ENCODE measurements around the gene AHCYL1.
"Not testable (repeated sequence)": the region's sequence is repeated elsewhere in the genome, so short reads cannot be mapped to it uniquely, and the experiment has no call there.

Gene AHCYL1

DNA sequence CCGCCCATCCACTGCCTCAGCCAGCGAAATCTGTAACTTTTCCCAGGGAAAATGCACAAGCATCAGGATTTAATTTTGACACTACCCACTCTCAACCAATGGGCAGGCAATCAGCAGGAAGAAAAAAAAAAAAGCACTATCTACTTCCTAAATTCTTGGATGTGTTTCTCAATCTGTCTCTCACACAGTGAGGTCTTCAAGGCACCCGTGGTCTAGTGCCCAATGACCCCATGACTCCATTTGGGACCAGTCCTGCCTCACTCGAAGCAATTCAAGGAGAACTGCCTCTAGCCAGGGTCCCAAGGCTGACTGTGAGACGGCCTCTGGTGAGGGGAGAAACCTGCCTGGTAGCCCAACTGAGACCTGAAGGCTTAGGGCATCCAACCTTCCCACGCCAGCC lies 38.1 kb upstream of the AHCYL1 start:
- TF ChIP-seq, protein P1, sequence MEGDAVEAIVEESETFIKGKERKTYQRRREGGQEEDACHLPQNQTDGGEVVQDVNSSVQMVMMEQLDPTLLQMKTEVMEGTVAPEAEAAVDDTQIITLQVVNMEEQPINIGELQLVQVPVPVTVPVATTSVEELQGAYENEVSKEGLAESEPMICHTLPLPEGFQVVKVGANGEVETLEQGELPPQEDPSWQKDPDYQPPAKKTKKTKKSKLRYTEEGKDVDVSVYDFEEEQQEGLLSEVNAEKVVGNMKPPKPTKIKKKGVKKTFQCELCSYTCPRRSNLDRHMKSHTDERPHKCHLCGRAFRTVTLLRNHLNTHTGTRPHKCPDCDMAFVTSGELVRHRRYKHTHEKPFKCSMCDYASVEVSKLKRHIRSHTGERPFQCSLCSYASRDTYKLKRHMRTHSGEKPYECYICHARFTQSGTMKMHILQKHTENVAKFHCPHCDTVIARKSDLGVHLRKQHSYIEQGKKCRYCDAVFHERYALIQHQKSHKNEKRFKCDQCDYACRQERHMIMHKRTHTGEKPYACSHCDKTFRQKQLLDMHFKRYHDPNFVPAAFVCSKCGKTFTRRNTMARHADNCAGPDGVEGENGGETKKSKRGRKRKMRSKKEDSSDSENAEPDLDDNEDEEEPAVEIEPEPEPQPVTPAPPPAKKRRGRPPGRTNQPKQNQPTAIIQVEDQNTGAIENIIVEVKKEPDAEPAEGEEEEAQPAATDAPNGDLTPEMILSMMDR (IDR thresholded peaks at IDR 0.05; ENCODE audit: low read depth, low read length): no peak
- DNase-seq: no peak
- no peaks in the 10 kb centered on the region for H3K36me3 ChIP-seq
- no peaks in the 10 kb centered on the region for H3K9me3 ChIP-seq
- H3K4me1 ChIP-seq: no peaks in the 10 kb centered on the region
- H3K27me3 ChIP-seq: no peaks in the 10 kb centered on the region
- H3K4me3 ChIP-seq (ENCODE audit: low read depth, low read length): no peak overlapping the region

DNA sequence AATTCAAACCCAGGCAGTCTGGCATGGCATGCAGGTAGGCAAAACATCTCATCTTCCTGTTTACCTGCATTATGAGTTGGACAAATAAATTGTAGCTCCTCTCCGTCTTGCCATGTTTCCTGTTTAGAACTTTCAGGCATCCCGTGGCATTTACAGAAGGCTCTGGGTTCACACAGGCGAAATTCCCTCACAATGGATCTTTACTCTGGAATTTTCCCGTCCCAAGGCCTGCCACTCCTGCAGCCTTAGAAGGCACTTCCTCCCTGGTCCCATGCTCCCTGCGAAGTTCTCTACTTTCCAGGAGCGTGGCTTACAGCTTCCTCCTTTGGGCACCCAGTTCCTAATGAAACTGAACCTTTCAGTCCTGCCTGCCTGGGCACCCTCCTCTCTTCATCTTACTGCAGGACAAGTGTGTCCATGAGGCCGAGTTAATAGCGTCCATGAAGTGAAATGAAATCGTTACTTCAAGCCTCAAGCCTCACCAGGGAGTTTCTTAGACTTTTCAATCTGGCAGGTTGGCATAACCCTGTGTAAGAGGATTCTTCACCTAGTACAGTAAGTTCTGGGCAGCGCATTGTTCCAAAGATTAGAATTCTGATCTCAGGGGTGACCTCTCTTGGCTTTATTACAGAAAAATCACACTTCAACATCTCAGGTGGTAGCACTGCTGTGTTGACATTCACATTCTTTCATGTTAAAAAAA lies 36.8 kb upstream of the AHCYL1 start:
- H3K4me3 ChIP-seq (ENCODE audit: low read depth, low read length): no peak overlapping the region
- no peak for DNase-seq
- H3K36me3 ChIP-seq: no peaks in the 10 kb centered on the region
- no peaks in the 10 kb centered on the region for H3K4me1 ChIP-seq
- H3K9me3 ChIP-seq: no peaks in the 10 kb centered on the region
- H3K27me3 ChIP-seq: no peaks in the 10 kb centered on the region
- TF ChIP-seq, protein P1 (IDR thresholded peaks at IDR 0.05; ENCODE audit: low read depth, low read length): no peak

DNA sequence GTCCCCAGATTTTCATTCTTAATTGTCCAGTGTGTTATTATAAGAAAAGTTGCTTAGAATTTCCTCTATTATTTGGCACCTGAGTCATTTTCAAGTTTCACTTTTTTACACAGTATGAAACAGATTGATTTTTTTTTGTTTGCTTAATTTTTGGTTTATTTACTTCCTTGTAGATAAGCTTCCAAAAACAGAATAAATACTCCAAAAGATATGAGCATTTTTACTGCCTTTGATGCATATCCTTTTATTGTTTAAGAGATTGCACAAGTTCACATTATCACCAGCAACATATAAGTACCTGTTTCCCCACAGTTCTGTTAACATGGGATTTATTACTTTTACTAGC lies 36.3 kb upstream of the AHCYL1 start:
- Histone ChIP-seq H3K9me3 (no peaks in the 10 kb centered on the region), H3K4me3 (ENCODE audit: low read depth, low read length) (no peak overlapping the region), H3K27me3 (no peaks in the 10 kb centered on the region), H3K36me3 (no peaks in the 10 kb centered on the region), H3K4me1 (no peaks in the 10 kb centered on the region)
- TF ChIP-seq, protein P1 (IDR thresholded peaks at IDR 0.05; ENCODE audit: low read depth, low read length): no peak
- no peak for DNase-seq

DNA sequence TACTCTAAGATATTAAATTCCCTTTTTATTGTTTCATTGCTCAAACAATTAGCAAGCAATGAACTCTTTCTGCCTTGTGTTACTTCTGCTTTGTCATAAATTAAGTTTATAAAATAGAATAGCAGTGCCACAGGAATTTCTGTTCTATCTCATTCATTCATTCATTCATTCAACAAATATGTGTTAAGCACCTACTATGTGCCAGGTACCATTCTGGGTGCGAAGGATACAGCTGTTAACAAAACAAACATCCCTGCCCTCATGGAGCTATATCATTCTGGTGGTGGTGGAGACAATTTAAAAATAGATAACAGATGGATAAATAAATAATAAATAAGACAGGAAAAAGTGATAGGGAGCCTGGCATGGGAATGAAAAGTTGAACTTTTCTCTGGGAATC lies 34.5 kb upstream of the AHCYL1 start:
- no peaks in the 10 kb centered on the region for H3K9me3 ChIP-seq
- H3K36me3 ChIP-seq: no peaks in the 10 kb centered on the region
- H3K4me1 ChIP-seq: no peaks in the 10 kb centered on the region
- H3K27me3 ChIP-seq: no peaks in the 10 kb centered on the region
- TF ChIP-seq, protein P1 (IDR thresholded peaks at IDR 0.05; ENCODE audit: low read depth, low read length): no peak
- no peak for DNase-seq
- H3K4me3 ChIP-seq (ENCODE audit: low read depth, low read length): no peak overlapping the region

DNA sequence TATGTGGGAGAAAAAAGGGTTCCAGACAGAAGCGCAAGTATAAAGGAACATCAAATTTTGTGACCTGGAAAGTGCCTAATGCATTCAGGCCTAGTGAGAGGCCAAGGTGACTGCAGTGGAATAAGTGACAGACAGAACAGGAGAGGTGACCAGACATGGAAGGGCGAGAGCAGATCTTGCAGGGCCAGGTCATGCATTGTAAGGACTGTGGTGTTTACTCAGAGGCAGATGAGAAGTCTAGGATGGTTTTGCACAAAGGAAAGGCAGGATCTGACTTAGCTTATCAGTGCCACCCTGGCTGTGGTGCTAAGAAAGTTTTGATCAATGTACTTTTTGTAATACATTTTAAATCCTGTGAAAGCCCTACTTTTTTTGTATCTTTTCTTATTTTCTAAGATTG lies 34.1 kb upstream of the AHCYL1 start:
- H3K9me3 ChIP-seq: no peaks in the 10 kb centered on the region
- H3K36me3 ChIP-seq: no peaks in the 10 kb centered on the region
- no peaks in the 10 kb centered on the region for H3K4me1 ChIP-seq
- TF ChIP-seq, protein P1 (IDR thresholded peaks at IDR 0.05; ENCODE audit: low read depth, low read length): no peak
- H3K27me3 ChIP-seq: no peaks in the 10 kb centered on the region
- H3K4me3 ChIP-seq (ENCODE audit: low read depth, low read length): no peak overlapping the region
- DNase-seq: no peak

DNA sequence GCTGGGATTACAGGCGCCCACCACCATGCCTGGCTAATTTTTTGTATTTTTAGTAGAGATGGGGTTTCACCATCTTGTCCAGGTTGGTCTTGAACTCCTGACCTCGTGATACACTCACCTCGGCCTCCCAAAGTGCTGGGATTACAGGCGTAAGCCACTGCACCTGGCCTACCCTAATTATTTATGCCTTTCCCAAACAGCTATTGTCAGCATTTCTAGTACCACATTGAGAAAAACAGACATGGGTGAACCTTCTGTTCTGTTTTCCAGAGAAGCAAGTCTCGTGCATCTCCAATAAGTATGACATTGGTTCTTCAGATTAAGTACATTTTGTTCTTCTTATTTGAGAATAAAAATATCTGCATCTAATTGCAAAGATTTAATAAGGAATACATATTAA lies 33.1 kb upstream of the AHCYL1 start:
- DNase-seq; H3K4me3 ChIP-seq (ENCODE audit: low read depth, low read length); H3K36me3 ChIP-seq; H3K4me1 ChIP-seq; H3K9me3 ChIP-seq; H3K27me3 ChIP-seq: not testable (repeated sequence)

All from BE2C (cell line).